Transverse colon (tissue), 4 donors: ENCODE data around the gene GSKIP. TPM values are rescaled to one million over a fixed set of nuclear protein-coding genes. Genes with fewer than 3 reads are reported as not detected.

ENCODE experiments used
- DNase-seq: peaks from one replicate; pipeline ENCODE4 v3.0.0-alpha.2; 2019
- H3K27ac ChIP-seq, 4 donors: fragments of 200-600 bp; sonication (generic); 2 replicates each; pipeline ENCODE4 v1.5.1; 2016 to 2018; ENCODE audit warnings: inconsistent platforms in 4 of 4
- H3K27me3 ChIP-seq: fragments of 200-600 bp; sonication (generic); 2 replicates; pipeline ENCODE4 v1.5.1; 2017; ENCODE audit warnings: inconsistent platforms
- H3K36me3 ChIP-seq, 4 donors: fragments of 200-600 bp; sonication (generic); 2 replicates each; pipeline ENCODE4 v1.5.1; 2017 to 2019; ENCODE audit warnings: inconsistent platforms in 4 of 4
- H3K4me1 ChIP-seq, 4 donors: fragments of 200-600 bp; sonication (generic); 2 replicates each; pipeline ENCODE4 v1.5.1; 2017 to 2020; ENCODE audit warnings: inconsistent platforms in 4 of 4
- H3K4me3 ChIP-seq, 4 donors: fragments of 200-600 bp; sonication (generic); 1 replicate in 1 of 4; 2 replicates in 3 of 4; pipeline versions ENCODE4 v1.5.1 to v1.6.1; 2017 to 2019; ENCODE audit warnings: inconsistent platforms in 4 of 4
- H3K9me3 ChIP-seq, 2 donors: fragments of 200-600 bp; sonication (generic); 2 replicates each; pipeline ENCODE4 v1.5.1; 2017 to 2019; ENCODE audit warnings: inconsistent platforms in 2 of 2
- CTCF ChIP-seq, 5 experiments: fragments of 200-600 bp in 3 of 5; fragments of 450-650 bp in 2 of 5; sonication (generic) in 3 of 5; IDR thresholded peaks; 1 replicate in 2 of 5; 2 replicates in 3 of 5; pipeline ENCODE4 v1.5.1; 2016 to 2017; ENCODE audit warnings: antibody characterized with exemption in 5 of 5, inconsistent platforms in 3 of 5, mild to moderate bottlenecking in 2 of 5, moderate library complexity in 1 of 5
- EP300 ChIP-seq: sonication (generic); formaldehyde crosslinking; IDR thresholded peaks from one replicate; pipeline ENCODE4 v1.6.1; 2017; ENCODE audit warnings: antibody characterized with exemption, low read depth
- POLR2A ChIP-seq: fragments of 450-650 bp; IDR thresholded peaks from one replicate; pipeline ENCODE4 v1.6.1; 2016; ENCODE audit warnings: antibody characterized with exemption, mild to moderate bottlenecking, moderate library complexity
- POLR2AphosphoS5 ChIP-seq, 3 donors: sonication (generic); formaldehyde crosslinking; IDR thresholded peaks; one replicate each; pipeline ENCODE4 v1.6.1; 2016; ENCODE audit warnings: antibody characterized with exemption in 3 of 3
- WGBS, 2 donors: methylation state at CpG; one replicate each; pipeline ENCODE4 v1.1.5; 2018; ENCODE audit warnings: low coverage in 1 of 2; 5-methylcytosine and 5-hydroxymethylcytosine counted together
- in situ Hi-C, 4 donors: fragments of 200-750 bp; cut with MboI; loops; one replicate each; pipeline versions ENCODE4 v1.15.0 to v1.15.1; 2017; ENCODE audit warnings: low sequenced_read_pairs in 3 of 4, low pct_ligation_motif_present in 1 of 4, low pct_unique_long_range_greater_than_20kb in 1 of 4
- intact Hi-C: fragments of 100-400 bp; cut with DNase I; formaldehyde crosslinking; loops from one replicate; pipeline ENCODE4 v1.15.1; 2023; ENCODE audit warnings: low total_unique reads
- total RNA-seq, 4 donors: library from RNA; depleted of rRNA; stranded (reverse); fragments of >200 nt; gene quantifications; one replicate each; pipeline ENCODE4 v1.1.0, GENCODE V29; 2016

Gene GSKIP
- total RNA-seq, 4 donors from 2014 or later = 41.0 to 151 (median 64.9) TPM

GRCh38 chr14:96415559-96415958 is 52.2 kb downstream of the GSKIP start:
- 94 to 95% methylated on average over 2 of the region's 2 CpGs for WGBS, 2 donors
- Histone ChIP-seq H3K27ac (no peak overlapping the region), H3K9me3 (no peaks in the 10 kb centered on the region), H3K4me1 (no peaks in the 10 kb centered on the region), H3K27me3 (no peaks in the 10 kb centered on the region), H3K36me3 (no peaks in the 10 kb centered on the region), H3K4me3 (no peak overlapping the region)
- no peak for DNase-seq
- in situ Hi-C loops (loop anchor here in 3 of 4 donors (10.0 to 25.0 kb wide), 3 partner anchors 121 to 328 kb away; no protein-coding TSS in a partner anchor), intact Hi-C loops (no loop called here)
- TF ChIP-seq POLR2A (no peak), POLR2AphosphoS5 (IDR thresholded peaks at IDR 0.05) (no peak), CTCF (IDR thresholded peaks at IDR 0.05) (no peak), EP300 (no peak)

- Histone ChIP-seq H3K4me1 (no peaks in the 10 kb centered on the region), H3K27ac (no peak overlapping the region), H3K9me3 (no peaks in the 10 kb centered on the region), H3K27me3 (no peaks in the 10 kb centered on the region), H3K36me3 (no peaks in the 10 kb centered on the region), H3K4me3 (no peak overlapping the region)
- TF ChIP-seq CTCF (IDR thresholded peaks at IDR 0.05) (no peak), POLR2A (no peak), POLR2AphosphoS5 (IDR thresholded peaks at IDR 0.05) (no peak), EP300 (no peak)
- no peak for DNase-seq
- in situ Hi-C loops = loop anchor here in 3 of 4 donors (10.0 to 25.0 kb wide), 3 partner anchors 121 to 329 kb away; no protein-coding TSS in a partner anchor
- intact Hi-C loops = no loop called here
- 67 to 80% methylated on average over 1 of the region's 1 CpG for WGBS, 2 donors
Measured at GRCh38 chr14:96416292-96416691, 53.0 kb downstream of the GSKIP start.

GRCh38 chr14:96417254-96417653 is 53.9 kb downstream of the GSKIP start:
- WGBS, 2 donors = 76 to 86% methylated on average over 2 of the region's 2 CpGs
- no peak for DNase-seq
- Histone ChIP-seq H3K4me3 (no peak overlapping the region), H3K9me3 (no peaks in the 10 kb centered on the region), H3K27me3 (no peaks in the 10 kb centered on the region), H3K36me3 (no peaks in the 10 kb centered on the region), H3K27ac (no peak overlapping the region), H3K4me1 (no peaks in the 10 kb centered on the region)
- in situ Hi-C loops = loop anchor here in 3 of 4 donors (10.0 to 25.0 kb wide), 3 partner anchors 122 to 330 kb away; no protein-coding TSS in a partner anchor
- intact Hi-C loops = no loop called here
- TF ChIP-seq EP300 (no peak), POLR2A (no peak), CTCF (IDR thresholded peaks at IDR 0.05) (no peak), POLR2AphosphoS5 (IDR thresholded peaks at IDR 0.05) (no peak)

- WGBS, 2 donors = 87 to 100% methylated on average over 2 to 4 of the region's 4 CpGs
- in situ Hi-C loops (loop anchor here in 3 of 4 donors (10.0 to 25.0 kb wide), 3 partner anchors 123 to 331 kb away; no protein-coding TSS in a partner anchor), intact Hi-C loops (no loop called here)
Measured at GRCh38 chr14:96418075-96418474, 54.7 kb downstream of the GSKIP start.

More at GRCh38 chr14:96418075-96418474, 54.7 kb downstream of the GSKIP start:
- no peaks in the 10 kb centered on the region for H3K4me1 ChIP-seq
- no peaks in the 10 kb centered on the region for H3K36me3 ChIP-seq
- H3K27me3 ChIP-seq = no peaks in the 10 kb centered on the region
- H3K27ac ChIP-seq = no peak overlapping the region
- H3K4me3 ChIP-seq = no peak overlapping the region
- DNase-seq = no peak
- no peaks in the 10 kb centered on the region for H3K9me3 ChIP-seq
- no peak for TF ChIP-seq POLR2AphosphoS5 (IDR thresholded peaks at IDR 0.05)
- no peak for TF ChIP-seq CTCF (IDR thresholded peaks at IDR 0.05)
- TF ChIP-seq POLR2A = no peak
- TF ChIP-seq EP300 = no peak
